Measurements from ENCODE around the gene PCDHB14.
"Not testable (repeated sequence)": the region's sequence is repeated elsewhere in the genome, so short reads cannot be mapped to it uniquely, and the experiment has no call there.

Gene PCDHB14

GRCh38 chr5:141210849-141211248 lies 12.3 kb upstream of the PCDHB14 start:
- not testable (repeated sequence) for DNase-seq

GRCh38 chr5:141213656-141214339 lies 9.3 kb upstream of the PCDHB14 start, which contains the start of gene PCDHB13:
Gene PCDHB13, plus strand, starts transcription at chr5:141213919. Its CDS starts 205 bp downstream, at chr5:141214124.
- not testable (repeated sequence) for DNase-seq

GRCh38 chr5:141214583-141214982 lies 8.6 kb upstream of the PCDHB14 start:
- DNase-seq, result not testable (repeated sequence)

- not testable (repeated sequence) for DNase-seq
These were observed 7.6 kb upstream of the PCDHB14 start for GRCh38 chr5:141215504-141215903.

- DNase-seq, result not testable (repeated sequence)
These were observed 7.1 kb upstream of the PCDHB14 start for GRCh38 chr5:141216035-141216434.

- not testable (repeated sequence) for DNase-seq
These were observed 1.7 kb downstream of the PCDHB14 start for GRCh38 chr5:141224844-141225243.

GRCh38 chr5:141225421-141225820 lies 2.3 kb downstream of the PCDHB14 start:
- not testable (repeated sequence) for DNase-seq

- DNase-seq, result no peak
These were observed 11.0 kb downstream of the PCDHB14 start for GRCh38 chr5:141234109-141234667.

- not testable (repeated sequence) for DNase-seq
These were observed 12.8 kb downstream of the PCDHB14 start for GRCh38 chr5:141235922-141236321.

- no peak for DNase-seq
These were observed 13.6 kb downstream of the PCDHB14 start for GRCh38 chr5:141236516-141237313.

GRCh38 chr5:141241496-141241895 lies 18.4 kb downstream of the PCDHB14 start:
- no peak for DNase-seq

GRCh38 chr5:141245250-141245717 lies 22.1 kb downstream of the PCDHB14 start, which contains the start of gene PCDHB15:
Gene PCDHB15, plus strand, starts transcription at chr5:141245395. Its CDS starts 184 bp downstream, at chr5:141245579.
- no peak for DNase-seq

- DNase-seq, result not testable (repeated sequence)
These were observed 23.8 kb downstream of the PCDHB14 start for GRCh38 chr5:141246971-141247370.

GRCh38 chr5:141247434-141247833 lies 24.3 kb downstream of the PCDHB14 start:
- DNase-seq, result not testable (repeated sequence)

- DNase-seq, result no peak
These were observed 27.4 kb downstream of the PCDHB14 start for GRCh38 chr5:141250576-141250975.

- no peak for DNase-seq
These were observed 35.3 kb downstream of the PCDHB14 start for GRCh38 chr5:141258464-141258863.

- DNase-seq, result no peak
These were observed 35.8 kb downstream of the PCDHB14 start for GRCh38 chr5:141258948-141259347.

GRCh38 chr5:141260458-141261237 lies 37.5 kb downstream of the PCDHB14 start:
- no peak for DNase-seq

- DNase-seq, result no peak
These were observed 38.0 kb downstream of the PCDHB14 start for GRCh38 chr5:141261238-141261546.

GRCh38 chr5:141269195-141269594 lies 46.1 kb downstream of the PCDHB14 start:
- DNase-seq, result no peak

- no peak for DNase-seq
These were observed 49.8 kb downstream of the PCDHB14 start for GRCh38 chr5:141272906-141273305.

Measured in NCI-H2029 treated with DMSO at 0.1 percent for 48 hours (cell line).